Ovary (tissue), 9 donors: ENCODE results near the gene RPL26. TPM values are rescaled to one million over a fixed set of nuclear protein-coding genes. Genes with fewer than 3 reads are reported as not detected.

Experiments used
- DNase-seq, 5 donors: peaks; one replicate each; pipeline ENCODE4 v3.0.0-alpha.2; 2019 to 2020
- H3K27ac ChIP-seq, 2 donors: fragments of 200-600 bp; one replicate each; pipeline versions ENCODE4 v1.5.1 to v1.8.0; 2019 to 2022
- H3K27me3 ChIP-seq: fragments of 200-600 bp; one replicate; pipeline ENCODE4 v1.8.0; 2022
- H3K36me3 ChIP-seq: fragments of 200-600 bp; sonication (generic); one replicate; pipeline ENCODE4 v1.5.1; 2019
- H3K4me1 ChIP-seq: one replicate; pipeline ENCODE4 v1.8.1; 2013; ENCODE audit warnings: mild to moderate bottlenecking, moderate library complexity; ENCODE audit not compliant: insufficient read depth
- H3K4me3 ChIP-seq: fragments of 200-600 bp; sonication (generic); one replicate; pipeline ENCODE4 v1.5.1; 2017
- H3K9me3 ChIP-seq, 2 donors: fragments of 200-600 bp in 1 of 2; sonication (generic) in 1 of 2; one replicate each; pipeline versions ENCODE4 v1.5.1 to v1.8.1; 2013 to 2019; ENCODE audit warnings: mild to moderate bottlenecking in 1 of 2, moderate library complexity in 1 of 2
- CTCF ChIP-seq, 3 donors: fragments of 450-650 bp in 2 of 3; fragments of 200-600 bp in 1 of 3; IDR thresholded peaks; one replicate each; pipeline versions ENCODE4 v1.5.1 to v1.8.0; 2016 to 2022; ENCODE audit warnings: antibody characterized with exemption in 3 of 3, mild to moderate bottlenecking in 1 of 3
- EP300 ChIP-seq: sonication (generic); formaldehyde crosslinking; IDR thresholded peaks from one replicate; pipeline ENCODE4 v1.6.1; 2017; ENCODE audit warnings: antibody characterized with exemption
- POLR2A ChIP-seq: fragments of 450-650 bp; IDR thresholded peaks from one replicate; pipeline ENCODE4 v1.6.1; 2017; ENCODE audit warnings: antibody characterized with exemption, mild to moderate bottlenecking, moderate library complexity
- WGBS, 3 donors: extraction: QIAGEN DNeasy Blood & Tissue Kit in 1 of 3; methylation state at CpG; one replicate each; pipeline versions ENCODE4 v1.1.5 to v1.1.7; 2013 to 2017; 5-methylcytosine and 5-hydroxymethylcytosine counted together
- intact Hi-C, 4 donors: fragments of 100-400 bp; cut with DNase I; formaldehyde crosslinking; loops; one replicate each; pipeline versions ENCODE4 v1.11.0 to v1.15.1; 2022 to 2023
- polyA plus RNA-seq, 2 donors: library from polyadenylated mRNA; stranded (reverse); fragments of 200-250 nt in 1 of 2; fragments of 350-450 nt in 1 of 2; fragmentation: Illumina TruSeq in 1 of 2; extraction: RNeasy Lipid Tissue Mini Kit (QIAGEN cat#74804) in 1 of 2; gene quantifications; one replicate each; pipeline ENCODE4 v1.2.3, GENCODE V29; 2013 to 2014
- total RNA-seq, 7 donors: library from RNA; depleted of rRNA in 2 of 7; stranded (reverse); fragments of >200 nt in 2 of 7; fragmentation: NEBNext Ultra II Directional in 3 of 7; extraction: Animal tissue kit (Norgen Biotek cat#: 25700) in 3 of 7; gene quantifications; one replicate each; pipeline versions ENCODE4 v1.1.0 to v1.2.4, GENCODE V29; 2016 to 2023
- donor health status: DM: no; HTN: no; CAD: no; lungs with moderate emphysema.
- donor health status: DM: no; HTN: no; CAD: no.
- donor health status: Bipolar disorder and iron deficiency.
- donor health status: DM: yes; HTN: yes; CAD: no.
- donor health status: DM: no; HTN: no; CAD: no.
- donor health status: DM: yes; HTN: yes; CAD: no.

Gene RPL26
- total and polyA plus RNA-seq, 9 donors: 2,824 to 11,226 (median 3,966) TPM

- DNase-seq: no peak
- intact Hi-C loops: no loop called here
- Histone ChIP-seq H3K36me3 (no peaks in the 10 kb centered on the region), H3K4me3 (no peak overlapping the region), H3K9me3 (no peaks in the 10 kb centered on the region), H3K27ac (no peak overlapping the region), H3K4me1 (peaks cover 2% of the 10 kb centered on the region), H3K27me3 (no peaks in the 10 kb centered on the region)
- TF ChIP-seq CTCF (IDR thresholded peaks at IDR 0.05) (no peak), EP300 (no peak), POLR2A (no peak)
- 67 to 81% (median 67%) methylated on average over 3 of the region's 3 CpGs for WGBS, 3 donors
Measured at GRCh38 chr17:8421571-8421970, 38.6 kb upstream of the RPL26 start.

GRCh38 chr17:8420041-8420934 is 37.3 kb upstream of the RPL26 start:
- Histone ChIP-seq H3K27ac (peak overlapping the region in 1 of 2 donors; percentile 23), H3K36me3 (no peaks in the 10 kb centered on the region), H3K4me1 (peaks cover 2% of the 10 kb centered on the region), H3K4me3 (no peak overlapping the region), H3K9me3 (no peaks in the 10 kb centered on the region), H3K27me3 (no peaks in the 10 kb centered on the region)
- DNase-seq: peak; percentile 35 to 69 (median 60)
- TF ChIP-seq CTCF (IDR thresholded peaks at IDR 0.05) (no peak), POLR2A (no peak), EP300 (no peak)
- intact Hi-C loops: no loop called here
- WGBS, 3 donors: 13 to 19% (median 16%) methylated on average over 5 of the region's 5 CpGs

- Histone ChIP-seq H3K9me3 (no peaks in the 10 kb centered on the region), H3K4me1 (peaks cover 2% of the 10 kb centered on the region), H3K27me3 (no peaks in the 10 kb centered on the region), H3K4me3 (no peak overlapping the region), H3K27ac (no peak overlapping the region), H3K36me3 (no peaks in the 10 kb centered on the region)
- DNase-seq: no peak
- WGBS, 3 donors: 32 to 45% (median 37%) methylated on average over 1 of the region's 1 CpG
- TF ChIP-seq CTCF (IDR thresholded peaks at IDR 0.05) (no peak), POLR2A (no peak), EP300 (no peak)
- intact Hi-C loops: loop anchor here in 3 of 4 donors (5.0 to 10.0 kb wide), 2 partner anchors 323 to 365 kb away; partner anchors contain the start of gene CCDC42 (in 1 of the 3)
Measured at GRCh38 chr17:8419305-8419704, 36.3 kb upstream of the RPL26 start.

GRCh38 chr17:8418471-8418870 is 35.5 kb upstream of the RPL26 start:
- Histone ChIP-seq H3K27me3 (no peaks in the 10 kb centered on the region), H3K4me3 (no peak overlapping the region), H3K9me3 (no peaks in the 10 kb centered on the region), H3K36me3 (no peaks in the 10 kb centered on the region), H3K4me1 (peaks cover 2% of the 10 kb centered on the region), H3K27ac (no peak overlapping the region)
- no peak for DNase-seq
- no peak for TF ChIP-seq POLR2A
- no peak for TF ChIP-seq CTCF (IDR thresholded peaks at IDR 0.05)
- no peak for TF ChIP-seq EP300
- intact Hi-C loops: loop anchor here in 3 of 4 donors (5.0 to 10.0 kb wide), 2 partner anchors 324 to 366 kb away; partner anchors contain the start of gene CCDC42 (in 1 of the 3)
- 67 to 79% (median 74%) methylated on average over 1 of the region's 1 CpG for WGBS, 3 donors
